HEK293 (cell line): ENCODE data around the gene LACTBL1.

ENCODE experiments used
- KLF10 ChIP-seq: fragments of 450-650 bp; IDR thresholded peaks from 2 replicates; pipeline ENCODE4 v1.5.1; 2018; ENCODE audit warnings: missing biosample characterization, mild to moderate bottlenecking, missing genetic modification characterization
- SCRT2 ChIP-seq: fragments of 450-650 bp; formaldehyde crosslinking; IDR thresholded peaks from 2 replicates; pipeline ENCODE4 v1.5.1; 2016; ENCODE audit warnings: missing biosample characterization, missing genetic modification characterization
- YY1 ChIP-seq: fragments of 450-650 bp; formaldehyde crosslinking; IDR thresholded peaks from 2 replicates; pipeline ENCODE4 v1.5.1; 2018; ENCODE audit warnings: missing biosample characterization, missing genetic modification characterization
- ZBTB10 ChIP-seq: fragments of 450-650 bp; formaldehyde crosslinking; IDR thresholded peaks from 2 replicates; pipeline ENCODE4 v1.5.1; 2016; ENCODE audit warnings: missing biosample characterization, missing genetic modification characterization
- ZFP41 ChIP-seq: fragments of 450-650 bp; formaldehyde crosslinking; IDR thresholded peaks from 2 replicates; pipeline ENCODE4 v1.5.1; 2016; ENCODE audit warnings: missing biosample characterization, missing genetic modification characterization, borderline replicate concordance
- ZNF114 ChIP-seq: fragments of 450-650 bp; formaldehyde crosslinking; IDR thresholded peaks from 2 replicates; pipeline ENCODE4 v1.5.0; 2017; ENCODE audit warnings: missing biosample characterization, missing genetic modification characterization
- ZNF132 ChIP-seq: fragments of 450-650 bp; formaldehyde crosslinking; IDR thresholded peaks from 2 replicates; pipeline ENCODE4 v1.5.1; 2017; ENCODE audit warnings: missing biosample characterization, missing genetic modification characterization, borderline replicate concordance
- ZNF155 ChIP-seq: fragments of 450-650 bp; formaldehyde crosslinking; IDR thresholded peaks from 2 replicates; pipeline ENCODE4 v1.5.1; 2016; ENCODE audit warnings: missing biosample characterization, missing genetic modification characterization
- ZNF16 ChIP-seq: fragments of 450-650 bp; formaldehyde crosslinking; IDR thresholded peaks from 2 replicates; pipeline ENCODE4 v1.5.1; 2016; ENCODE audit warnings: low read depth, missing biosample characterization, missing genetic modification characterization
- ZNF292 ChIP-seq: fragments of 450-650 bp; formaldehyde crosslinking; IDR thresholded peaks from 2 replicates; pipeline ENCODE4 v1.5.1; 2016; ENCODE audit warnings: low read depth, missing biosample characterization, missing genetic modification characterization, borderline replicate concordance
- ZNF404 ChIP-seq: fragments of 450-650 bp; formaldehyde crosslinking; IDR thresholded peaks from 2 replicates; pipeline ENCODE4 v1.5.1; 2017; ENCODE audit warnings: missing biosample characterization, missing genetic modification characterization
- TF ChIP-seq, protein P1 (sequence below): fragments of 450-650 bp; formaldehyde crosslinking; IDR thresholded peaks from 2 replicates; pipeline ENCODE4 v1.5.1; 2016; ENCODE audit warnings: missing biosample characterization, missing genetic modification characterization

DNA sequence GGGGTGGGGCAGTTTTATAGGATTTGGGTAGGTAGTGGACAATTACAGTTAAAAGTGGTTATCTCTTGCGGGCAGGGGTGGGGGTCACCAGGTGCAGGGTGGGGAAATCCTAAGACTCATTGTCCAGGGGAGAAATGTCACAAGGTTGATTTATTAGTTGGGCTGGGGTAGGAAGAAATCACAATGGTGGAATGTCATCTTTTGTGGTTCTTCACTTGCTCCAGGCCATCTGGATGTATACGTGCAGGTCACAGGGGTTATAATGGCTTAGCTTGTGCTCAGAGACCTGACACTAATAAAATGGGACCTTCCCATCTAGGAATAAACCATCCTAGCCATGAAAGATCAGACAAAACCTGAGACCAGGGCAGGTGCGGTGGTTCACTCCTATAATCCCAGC is 31.4 kb upstream of the LACTBL1 start:
- TF ChIP-seq YY1 (tag by site-specific recombination) = no peak
- TF ChIP-seq, protein P1, sequence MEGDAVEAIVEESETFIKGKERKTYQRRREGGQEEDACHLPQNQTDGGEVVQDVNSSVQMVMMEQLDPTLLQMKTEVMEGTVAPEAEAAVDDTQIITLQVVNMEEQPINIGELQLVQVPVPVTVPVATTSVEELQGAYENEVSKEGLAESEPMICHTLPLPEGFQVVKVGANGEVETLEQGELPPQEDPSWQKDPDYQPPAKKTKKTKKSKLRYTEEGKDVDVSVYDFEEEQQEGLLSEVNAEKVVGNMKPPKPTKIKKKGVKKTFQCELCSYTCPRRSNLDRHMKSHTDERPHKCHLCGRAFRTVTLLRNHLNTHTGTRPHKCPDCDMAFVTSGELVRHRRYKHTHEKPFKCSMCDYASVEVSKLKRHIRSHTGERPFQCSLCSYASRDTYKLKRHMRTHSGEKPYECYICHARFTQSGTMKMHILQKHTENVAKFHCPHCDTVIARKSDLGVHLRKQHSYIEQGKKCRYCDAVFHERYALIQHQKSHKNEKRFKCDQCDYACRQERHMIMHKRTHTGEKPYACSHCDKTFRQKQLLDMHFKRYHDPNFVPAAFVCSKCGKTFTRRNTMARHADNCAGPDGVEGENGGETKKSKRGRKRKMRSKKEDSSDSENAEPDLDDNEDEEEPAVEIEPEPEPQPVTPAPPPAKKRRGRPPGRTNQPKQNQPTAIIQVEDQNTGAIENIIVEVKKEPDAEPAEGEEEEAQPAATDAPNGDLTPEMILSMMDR (tag by site-specific recombination) = no peak
- TF ChIP-seq ZNF404 (tag by site-specific recombination) = no peak
- no peak for TF ChIP-seq ZBTB10 (tag by site-specific recombination)
- no peak for TF ChIP-seq ZFP41 (tag by site-specific recombination)
- TF ChIP-seq ZNF155 (tag by site-specific recombination) = no peak
- TF ChIP-seq ZNF16 (tag by site-specific recombination) = no peak
- TF ChIP-seq ZNF114 = no peak
- no peak for TF ChIP-seq SCRT2
- no peak for TF ChIP-seq ZNF132 (tag by site-specific recombination)
- no peak for TF ChIP-seq KLF10 (tag by site-specific recombination)
- TF ChIP-seq ZNF292 (tag by site-specific recombination) = no peak
